Loucy (cell line): Measurements from ENCODE around the gene C1QTNF8.

Experiments used
- H2AFZ ChIP-seq: fragments of 200-600 bp; sonication (generic); 2 replicates; pipeline ENCODE4 v1.6.0; 2016; ENCODE audit warnings: antibody characterized with exemption, mild to moderate bottlenecking, low read length, moderate library complexity
- H3F3A ChIP-seq: fragments of 200-600 bp; 2 replicates; pipeline ENCODE4 v1.6.0; 2016; ENCODE audit warnings: antibody characterized with exemption, low read depth, mild to moderate bottlenecking
- H3K27me3 ChIP-seq: fragments of 200-600 bp; sonication (generic); 2 replicates; pipeline ENCODE4 v1.6.1; 2014; ENCODE audit warnings: low read length, mild to moderate bottlenecking; ENCODE audit not compliant: insufficient read depth, poor library complexity, severe bottlenecking
- H3K36me3 ChIP-seq: fragments of 200-600 bp; sonication (generic); 2 replicates; pipeline ENCODE4 v1.6.1; 2016; ENCODE audit warnings: low read length; ENCODE audit not compliant: insufficient read depth
- H3K4me1 ChIP-seq: fragments of 200-600 bp; sonication (generic); 2 replicates; pipeline ENCODE4 v1.5.1; 2014; ENCODE audit warnings: low read length, mild to moderate bottlenecking; ENCODE audit not compliant: insufficient read depth, poor library complexity, severe bottlenecking
- H3K4me2 ChIP-seq: fragments of 200-600 bp; sonication (generic); 2 replicates; pipeline ENCODE4 v1.6.0; 2014; ENCODE audit warnings: antibody characterized with exemption, low read length, low read depth, mild to moderate bottlenecking; ENCODE audit not compliant: poor library complexity, severe bottlenecking
- H3K4me3 ChIP-seq: fragments of 200-600 bp; sonication (generic); 2 replicates; pipeline ENCODE4 v1.5.1; 2014; ENCODE audit warnings: low read length, mild to moderate bottlenecking, mixed read lengths; ENCODE audit not compliant: poor library complexity, severe bottlenecking
- H3K79me2 ChIP-seq: fragments of 200-600 bp; sonication (generic); 2 replicates; pipeline ENCODE4 v1.6.1; 2014; ENCODE audit warnings: low read length; ENCODE audit not compliant: insufficient read depth
- H3K9ac ChIP-seq: fragments of 200-600 bp; sonication (generic); 2 replicates; pipeline ENCODE4 v1.6.0; 2014; ENCODE audit warnings: mild to moderate bottlenecking, low read depth, low read length, moderate library complexity; ENCODE audit not compliant: poor library complexity, severe bottlenecking
- H3K9me2 ChIP-seq: fragments of 200-600 bp; sonication (generic); replicated peaks from 2 replicates; pipeline ENCODE4 v1.6.1; 2016; ENCODE audit warnings: low read depth, low read length, mixed read lengths
- H3K9me3 ChIP-seq: fragments of 200-600 bp; sonication (generic); 2 replicates; pipeline ENCODE4 v1.6.1; 2014; ENCODE audit warnings: mild to moderate bottlenecking, antibody characterized with exemption, low read length, low read depth; ENCODE audit not compliant: insufficient read depth
- H4K20me1 ChIP-seq: fragments of 200-600 bp; sonication (generic); 2 replicates; pipeline ENCODE4 v1.6.0; 2014; ENCODE audit warnings: antibody characterized with exemption, low read length, mild to moderate bottlenecking; ENCODE audit not compliant: insufficient read depth, poor library complexity, severe bottlenecking
- CTCF ChIP-seq: fragments of 200-600 bp; sonication (generic); conservative IDR thresholded peaks from 2 replicates; pipeline ENCODE4 v1.5.1; 2014; ENCODE audit warnings: mild to moderate bottlenecking, antibody characterized with exemption, low read length
- EZH2phosphoT487 ChIP-seq: fragments of 200-600 bp; IDR thresholded peaks from 2 replicates; pipeline ENCODE4 v1.6.1; 2018; ENCODE audit warnings: antibody characterized with exemption, mild to moderate bottlenecking, moderate library complexity, borderline replicate concordance

Gene C1QTNF8

GRCh38 chr16:1065469-1066128 is 30.4 kb downstream of the C1QTNF8 start:
- no peaks in the 10 kb centered on the region for H3F3A ChIP-seq
- TF ChIP-seq CTCF (no peak), EZH2phosphoT487 (no peak)
- H3K4me1 ChIP-seq: no peaks in the 10 kb centered on the region
- H2AFZ ChIP-seq: no peak overlapping the region
- H3K79me2 ChIP-seq: no peaks in the 10 kb centered on the region
- H4K20me1 ChIP-seq: no peaks in the 10 kb centered on the region
- no peak overlapping the region for H3K4me3 ChIP-seq
- H3K4me2 ChIP-seq: no peak overlapping the region
- no peaks in the 10 kb centered on the region for H3K27me3 ChIP-seq
- no peaks in the 10 kb centered on the region for H3K9me2 ChIP-seq
- H3K9me3 ChIP-seq: no peaks in the 10 kb centered on the region
- H3K36me3 ChIP-seq: no peaks in the 10 kb centered on the region
- H3K9ac ChIP-seq: no peak overlapping the region

DNA sequence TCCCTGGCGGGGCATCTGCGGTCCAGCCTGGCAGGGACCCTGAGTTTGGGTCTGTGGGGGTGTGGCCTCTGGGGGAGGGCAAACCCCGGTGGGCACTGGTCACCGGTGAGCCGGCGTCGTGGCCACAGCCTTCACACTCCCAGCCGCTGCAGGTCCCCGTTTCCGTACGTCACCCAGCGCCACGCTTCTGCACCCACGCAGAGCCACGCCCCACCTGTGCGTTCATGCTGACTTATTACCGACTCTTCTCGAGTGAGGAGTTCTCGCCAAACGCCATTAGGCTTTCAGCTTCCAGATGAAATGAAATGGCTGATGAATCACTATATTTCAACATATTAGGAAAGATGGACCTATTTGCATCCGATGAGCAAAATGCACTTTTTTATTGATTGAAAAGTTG is 32.3 kb downstream of the C1QTNF8 start:
- Histone ChIP-seq H3K9me2 (no peaks in the 10 kb centered on the region), H3K4me3 (no peak overlapping the region), H4K20me1 (no peaks in the 10 kb centered on the region), H3K9ac (no peak overlapping the region), H3K36me3 (no peaks in the 10 kb centered on the region), H3K9me3 (no peaks in the 10 kb centered on the region), H3K27me3 (no peaks in the 10 kb centered on the region), H3K79me2 (no peaks in the 10 kb centered on the region), H3F3A (no peaks in the 10 kb centered on the region), H2AFZ (no peak overlapping the region), H3K4me2 (no peak overlapping the region), H3K4me1 (no peaks in the 10 kb centered on the region)
- TF ChIP-seq CTCF (no peak), EZH2phosphoT487 (no peak)

DNA sequence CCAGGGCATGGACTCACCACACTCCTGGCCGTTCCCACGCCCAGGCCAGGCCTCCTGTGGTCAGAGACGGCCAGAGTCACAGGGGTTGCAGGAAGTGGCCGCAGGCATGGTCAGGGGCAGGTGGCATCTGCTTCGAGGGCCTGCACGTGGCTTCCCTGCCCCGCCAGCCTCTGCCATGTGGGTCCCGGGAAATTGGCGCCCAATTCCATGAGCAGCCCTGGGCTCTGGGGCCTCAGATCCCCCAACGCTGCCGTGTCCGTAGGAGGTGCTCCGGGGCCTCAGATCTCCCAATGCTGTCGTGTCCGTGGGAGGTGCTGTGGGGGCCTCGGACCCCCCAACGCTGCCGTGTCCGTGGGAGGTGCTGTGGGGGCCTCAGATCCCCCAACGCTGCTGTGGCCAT is 33.1 kb downstream of the C1QTNF8 start:
- no peaks in the 10 kb centered on the region for H4K20me1 ChIP-seq
- H3K4me2 ChIP-seq: no peak overlapping the region
- no peak overlapping the region for H3K9ac ChIP-seq
- H3K9me2 ChIP-seq: no peaks in the 10 kb centered on the region
- H3K27me3 ChIP-seq: no peaks in the 10 kb centered on the region
- H3K36me3 ChIP-seq: no peaks in the 10 kb centered on the region
- H2AFZ ChIP-seq: no peak overlapping the region
- H3K4me1 ChIP-seq: no peaks in the 10 kb centered on the region
- H3K9me3 ChIP-seq: no peaks in the 10 kb centered on the region
- H3K4me3 ChIP-seq: no peak overlapping the region
- TF ChIP-seq EZH2phosphoT487 (no peak), CTCF (no peak)
- no peaks in the 10 kb centered on the region for H3F3A ChIP-seq
- no peaks in the 10 kb centered on the region for H3K79me2 ChIP-seq
